Measurements from ENCODE around the gene CCDC134.

The CCDC134 gene

GRCh38 chr22:41787331-41787730 lies 13.1 kb upstream of the CCDC134 start:
- no peak for DNase-seq (ENCODE audit: low read depth)

- DNase-seq (ENCODE audit: low read depth), result no peak
Observed at GRCh38 chr22:41793871-41794270, 6.6 kb upstream of the CCDC134 start.

- no peak for DNase-seq (ENCODE audit: low read depth)
Observed at GRCh38 chr22:41798736-41799135, 1.7 kb upstream of the CCDC134 start.

- DNase-seq (ENCODE audit: low read depth), result no peak
Observed at GRCh38 chr22:41799486-41800347, 762 bp upstream of the CCDC134 start.

- no peak for DNase-seq (ENCODE audit: low read depth)
Observed at GRCh38 chr22:41801147-41801819, 804 bp downstream of the CCDC134 start.

GRCh38 chr22:41801886-41802285 lies 1.4 kb downstream of the CCDC134 start:
- no peak for DNase-seq (ENCODE audit: low read depth)

GRCh38 chr22:41805639-41806038 lies 5.2 kb downstream of the CCDC134 start:
- no peak for DNase-seq (ENCODE audit: low read depth)

GRCh38 chr22:41808400-41808799 lies 7.9 kb downstream of the CCDC134 start:
- no peak for DNase-seq (ENCODE audit: low read depth)

GRCh38 chr22:41810022-41810421 lies 9.5 kb downstream of the CCDC134 start:
- no peak for DNase-seq (ENCODE audit: low read depth)

GRCh38 chr22:41812805-41813545 lies 12.5 kb downstream of the CCDC134 start:
- DNase-seq (ENCODE audit: low read depth), result no peak

GRCh38 chr22:41813726-41814410 lies 13.4 kb downstream of the CCDC134 start:
- DNase-seq (ENCODE audit: low read depth), result no peak

GRCh38 chr22:41815716-41816115 lies 15.2 kb downstream of the CCDC134 start:
- no peak for DNase-seq (ENCODE audit: low read depth)

GRCh38 chr22:41816241-41816640 lies 15.8 kb downstream of the CCDC134 start:
- no peak for DNase-seq (ENCODE audit: low read depth)

GRCh38 chr22:41816871-41817270 lies 16.4 kb downstream of the CCDC134 start:
- no peak for DNase-seq (ENCODE audit: low read depth)

GRCh38 chr22:41818011-41818410 lies 17.5 kb downstream of the CCDC134 start:
- no peak for DNase-seq (ENCODE audit: low read depth)

- DNase-seq (ENCODE audit: low read depth), result no peak
Observed at GRCh38 chr22:41818596-41818995, 18.1 kb downstream of the CCDC134 start.

- no peak for DNase-seq (ENCODE audit: low read depth)
Observed at GRCh38 chr22:41819257-41819656, 18.8 kb downstream of the CCDC134 start.

GRCh38 chr22:41820447-41820846 lies 20.0 kb downstream of the CCDC134 start:
- DNase-seq (ENCODE audit: low read depth), result no peak

GRCh38 chr22:41821471-41822316 lies 21.2 kb downstream of the CCDC134 start:
- DNase-seq (ENCODE audit: low read depth), result no peak

GRCh38 chr22:41822317-41823057 lies 22.0 kb downstream of the CCDC134 start:
- DNase-seq (ENCODE audit: low read depth), result peak; percentile 15
